Keratinocyte (primary cell): ENCODE measurements around the gene DENND4A. TPM values are rescaled to one million over a fixed set of nuclear protein-coding genes. Genes with fewer than 3 reads are reported as not detected.

ENCODE experiments used
- DNase-seq: peaks from one replicate; pipeline ENCODE4 v3.0.0-alpha.2; 2011; ENCODE audit warnings: low read depth, missing footprints, low spot score
- FAIRE-seq: peaks from 2 replicates; lab custom pipeline; 2011; peaks lifted over from hg19 to GRCh38; lab: Jason Lieb, UNC
- H2AFZ ChIP-seq: 2 replicates; pipeline ENCODE4 v1.6.0; 2012; ENCODE audit warnings: low read length, control low read depth, inconsistent platforms; ENCODE audit not compliant: control insufficient read depth
- H3K27ac ChIP-seq: 2 replicates; pipeline ENCODE4 v1.5.1; 2011; ENCODE audit warnings: low read length; ENCODE audit not compliant: control insufficient read depth, insufficient read depth
- H3K27me3 ChIP-seq: 3 replicates; pipeline ENCODE4 v1.6.0; 2011; ENCODE audit warnings: low read length; ENCODE audit not compliant: control insufficient read depth, insufficient read depth; ENCODE audit errors: extremely low read depth
- H3K36me3 ChIP-seq, 2 experiments: 2 replicates in 1 of 2; 3 replicates in 1 of 2; pipeline ENCODE4 v1.5.1; 2011; ENCODE audit warnings: low read length in 2 of 2, mild to moderate bottlenecking in 1 of 2; ENCODE audit not compliant: control insufficient read depth in 2 of 2, insufficient read depth in 2 of 2; ENCODE audit errors: extremely low read depth in 1 of 2
- H3K4me1 ChIP-seq: 3 replicates; pipeline ENCODE4 v1.5.1; 2011; ENCODE audit warnings: low read length; ENCODE audit not compliant: control insufficient read depth, insufficient read depth; ENCODE audit errors: extremely low read depth
- H3K4me2 ChIP-seq: 3 replicates; pipeline ENCODE4 v1.6.0; 2011; ENCODE audit warnings: low read depth, low read length; ENCODE audit not compliant: control insufficient read depth, insufficient read depth; ENCODE audit errors: extremely low read depth
- H3K4me3 ChIP-seq, 3 experiments: fragments of 200-600 bp in 1 of 3; sonication (generic) in 1 of 3; 2 replicates in 2 of 3; 3 replicates in 1 of 3; pipeline ENCODE4 v1.5.1; 2011 to 2016; ENCODE audit warnings: low read length in 3 of 3, mild to moderate bottlenecking in 3 of 3, control low read depth in 2 of 3, inconsistent platforms in 1 of 3, low read depth in 1 of 3, mixed read lengths in 1 of 3, mixed run types in 1 of 3, moderate library complexity in 1 of 3; ENCODE audit not compliant: control insufficient read depth in 2 of 3, insufficient read depth in 2 of 3; ENCODE audit errors: extremely low read depth in 1 of 3
- H3K79me2 ChIP-seq: 2 replicates; pipeline ENCODE4 v1.6.0; 2012; ENCODE audit warnings: low read length; ENCODE audit not compliant: control insufficient read depth, insufficient read depth
- H3K9ac ChIP-seq: 3 replicates; pipeline ENCODE4 v1.6.0; 2011; ENCODE audit warnings: low read length; ENCODE audit not compliant: control insufficient read depth, insufficient read depth; ENCODE audit errors: extremely low read depth
- H3K9me1 ChIP-seq: 3 replicates; pipeline ENCODE4 v1.6.0; 2011; ENCODE audit warnings: low read length; ENCODE audit not compliant: control insufficient read depth, insufficient read depth; ENCODE audit errors: extremely low read depth
- H3K9me3 ChIP-seq: 2 replicates; pipeline ENCODE4 v1.5.1; 2012; ENCODE audit warnings: low read depth, low read length; ENCODE audit not compliant: control insufficient read depth
- H4K20me1 ChIP-seq: 3 replicates; pipeline ENCODE4 v1.6.0; 2011; ENCODE audit warnings: low read length; ENCODE audit not compliant: control insufficient read depth, insufficient read depth; ENCODE audit errors: extremely low read depth
- EZH2 ChIP-seq: IDR thresholded peaks from one replicate; pipeline ENCODE4 v1.6.1; 2012; ENCODE audit warnings: inconsistent platforms, mild to moderate bottlenecking, low read length, moderate library complexity
- dilution Hi-C: fragments of 300-500 bp; cut with MboI; formaldehyde crosslinking; loops from one replicate; pipeline ENCODE4 v1.7.0; 2020; ENCODE audit warnings: low sequenced_read_pairs; ENCODE audit not compliant: extremely low pct_ligation_motif_present
- polyA plus RNA-seq, 5 experiments: library from polyadenylated mRNA; depleted of rRNA in 3 of 5; stranded (reverse) in 3 of 5; stranded (forward) in 1 of 5; unstranded in 1 of 5; fragments of >200 nt; gene quantifications; 1 replicate in 1 of 5; 2 replicates in 3 of 5; 3 replicates in 1 of 5; pipeline versions ENCODE4 v1.2.1 to v1.2.3, GENCODE V29; 2011 to 2012; ENCODE audit warnings: missing spikeins in 2 of 5, low read depth in 1 of 5, low replicate concordance in 1 of 5
- TF ChIP-seq, protein P1 (sequence below), 3 experiments: IDR thresholded peaks in 1 of 3; conservative IDR thresholded peaks in 1 of 3; optimal IDR thresholded peaks in 1 of 3; 2 replicates in 2 of 3; 3 replicates in 1 of 3; pipeline versions ENCODE3 to v1.5.1; 2011; ENCODE audit warnings: low read length in 3 of 3, mild to moderate bottlenecking in 3 of 3, moderate library complexity in 2 of 3, control low read depth in 1 of 3, inconsistent platforms in 1 of 3; ENCODE audit not compliant: insufficient read depth in 2 of 3; ENCODE audit errors: extremely low read depth in 1 of 3

The DENND4A gene
- polyA plus RNA-seq, 1 donor (not counting 4 experiments of a cell fraction or from before 2014, with no cell fraction given), result 10.0 TPM

DNA sequence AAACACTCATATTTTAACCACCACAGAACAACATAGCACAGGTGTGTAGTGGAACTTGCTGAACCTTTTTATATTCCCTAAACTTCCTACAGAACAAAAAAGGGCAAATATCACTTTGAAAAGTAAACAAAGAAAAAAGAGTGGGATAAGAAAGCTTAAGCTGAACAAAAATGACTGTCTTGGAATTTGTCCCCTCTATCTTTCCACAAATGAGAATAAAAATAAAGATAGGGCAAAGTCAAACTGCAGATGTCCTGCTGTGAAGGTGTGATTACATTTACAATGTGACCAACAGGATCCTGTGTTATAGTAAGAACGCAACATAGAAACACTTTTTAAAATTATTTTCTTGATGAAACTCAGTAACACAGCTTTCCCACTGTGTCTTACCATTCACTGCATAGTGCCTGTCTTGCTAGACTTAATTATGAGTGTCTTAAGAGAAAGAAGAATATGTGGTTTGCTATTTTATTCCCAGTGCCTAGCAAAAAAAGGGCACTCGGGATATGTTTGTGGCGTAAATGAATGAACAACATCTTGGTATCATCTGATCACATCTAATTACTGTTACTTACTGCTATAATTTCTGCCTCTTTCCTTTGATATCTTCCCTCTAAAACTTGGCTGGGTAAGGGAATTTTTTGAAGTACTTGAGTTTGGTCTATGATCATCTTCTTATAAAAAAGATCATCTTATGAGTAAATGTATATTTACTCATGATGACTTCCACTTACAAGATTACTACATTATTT, 67.5 kb downstream of the DENND4A start:
- FAIRE-seq, result no peak
- dilution Hi-C loops, result no loop called here
- TF ChIP-seq, protein P1, sequence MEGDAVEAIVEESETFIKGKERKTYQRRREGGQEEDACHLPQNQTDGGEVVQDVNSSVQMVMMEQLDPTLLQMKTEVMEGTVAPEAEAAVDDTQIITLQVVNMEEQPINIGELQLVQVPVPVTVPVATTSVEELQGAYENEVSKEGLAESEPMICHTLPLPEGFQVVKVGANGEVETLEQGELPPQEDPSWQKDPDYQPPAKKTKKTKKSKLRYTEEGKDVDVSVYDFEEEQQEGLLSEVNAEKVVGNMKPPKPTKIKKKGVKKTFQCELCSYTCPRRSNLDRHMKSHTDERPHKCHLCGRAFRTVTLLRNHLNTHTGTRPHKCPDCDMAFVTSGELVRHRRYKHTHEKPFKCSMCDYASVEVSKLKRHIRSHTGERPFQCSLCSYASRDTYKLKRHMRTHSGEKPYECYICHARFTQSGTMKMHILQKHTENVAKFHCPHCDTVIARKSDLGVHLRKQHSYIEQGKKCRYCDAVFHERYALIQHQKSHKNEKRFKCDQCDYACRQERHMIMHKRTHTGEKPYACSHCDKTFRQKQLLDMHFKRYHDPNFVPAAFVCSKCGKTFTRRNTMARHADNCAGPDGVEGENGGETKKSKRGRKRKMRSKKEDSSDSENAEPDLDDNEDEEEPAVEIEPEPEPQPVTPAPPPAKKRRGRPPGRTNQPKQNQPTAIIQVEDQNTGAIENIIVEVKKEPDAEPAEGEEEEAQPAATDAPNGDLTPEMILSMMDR (optimal IDR thresholded peaks at IDR 0.05 in 1 of 3, IDR thresholded peaks at IDR 0.05 in 1 of 3, conservative IDR thresholded peaks at IDR 0.05 in 1 of 3; ENCODE audit: extremely low read depth in 1 of 3, insufficient read depth in 2 of 3, low read length in 3 of 3), result no peak
- no peak for TF ChIP-seq EZH2

DNA sequence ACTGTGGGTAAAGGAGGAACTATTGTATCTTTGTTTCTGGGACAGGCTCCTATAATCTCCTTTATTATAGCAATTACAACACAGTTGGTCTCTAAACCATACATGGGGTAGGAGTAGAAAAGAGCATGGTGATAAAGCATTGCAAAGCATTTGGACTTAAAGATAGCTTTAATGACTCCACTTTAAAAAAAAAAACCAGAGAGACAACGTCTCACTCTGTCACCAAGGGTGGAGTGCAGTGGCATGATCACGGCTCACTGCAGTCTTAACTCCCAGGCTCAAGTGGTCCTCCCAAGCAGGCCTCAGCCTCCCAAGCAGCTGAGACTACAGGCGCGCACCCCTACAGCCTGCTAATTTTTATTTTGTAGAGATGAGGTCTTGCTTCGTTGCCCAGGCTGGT, 68.2 kb downstream of the DENND4A start:
- no peak overlapping the region for H2AFZ ChIP-seq
- no peak for TF ChIP-seq EZH2
- TF ChIP-seq, protein P1 (optimal IDR thresholded peaks at IDR 0.05 in 1 of 3, IDR thresholded peaks at IDR 0.05 in 1 of 3, conservative IDR thresholded peaks at IDR 0.05 in 1 of 3; ENCODE audit: extremely low read depth in 1 of 3, insufficient read depth in 2 of 3, low read length in 3 of 3), result no peak
- H3K9me3 ChIP-seq, result no peaks in the 10 kb centered on the region
- no peak overlapping the region for H3K9ac ChIP-seq
- peaks cover 0 to 2% of the 10 kb centered on the region in 2 experiments for H3K36me3 ChIP-seq
- no peak for FAIRE-seq
- dilution Hi-C loops, result no loop called here
- no peak overlapping the region for H3K27ac ChIP-seq
- H4K20me1 ChIP-seq, result no peaks in the 10 kb centered on the region
- H3K79me2 ChIP-seq, result no peaks in the 10 kb centered on the region
- no peaks in the 10 kb centered on the region for H3K9me1 ChIP-seq
- no peak overlapping the region for H3K4me3 ChIP-seq
- no peaks in the 10 kb centered on the region for H3K4me1 ChIP-seq
- DNase-seq, result no peak
- H3K4me2 ChIP-seq, result no peak overlapping the region
- H3K27me3 ChIP-seq, result no peaks in the 10 kb centered on the region

More for the DNA sequence above, 67.5 kb downstream of the DENND4A start:
- Histone ChIP-seq H3K9me3 (no peaks in the 10 kb centered on the region), H3K9me1 (no peaks in the 10 kb centered on the region), H3K4me1 (no peaks in the 10 kb centered on the region), H3K79me2 (no peaks in the 10 kb centered on the region), H3K4me3 (no peak overlapping the region), H3K9ac (no peak overlapping the region), H3K36me3 (peaks cover 0 to 2% of the 10 kb centered on the region in 2 experiments), H4K20me1 (no peaks in the 10 kb centered on the region), H3K27me3 (no peaks in the 10 kb centered on the region), H3K4me2 (no peak overlapping the region), H3K27ac (no peak overlapping the region), H2AFZ (no peak overlapping the region)
- no peak for DNase-seq
